Measurements from ENCODE around the gene EEF1AKMT1.

GRCh38 chr13:20822406-20822805 is 48.6 kb upstream of the EEF1AKMT1 start:
- TF ChIP-seq CTCF (IDR thresholded peaks at IDR 0.05; ENCODE audit: low read depth, low read length, missing input control) (no peak), JUND (IDR thresholded peaks at IDR 0.05) (no peak), ATF3 (IDR thresholded peaks at IDR 0.05) (no peak), SP1 (IDR thresholded peaks at IDR 0.05) (no peak), HNF4G (IDR thresholded peaks at IDR 0.05) (no peak), TAF1 (conservative IDR thresholded peaks at IDR 0.05) (no peak), FOXA1 (IDR thresholded peaks at IDR 0.05) (no peak)

Data from liver (tissue), 3 donors.